ENCODE measurements around the gene WDR18.

WDR18 gene

DNA sequence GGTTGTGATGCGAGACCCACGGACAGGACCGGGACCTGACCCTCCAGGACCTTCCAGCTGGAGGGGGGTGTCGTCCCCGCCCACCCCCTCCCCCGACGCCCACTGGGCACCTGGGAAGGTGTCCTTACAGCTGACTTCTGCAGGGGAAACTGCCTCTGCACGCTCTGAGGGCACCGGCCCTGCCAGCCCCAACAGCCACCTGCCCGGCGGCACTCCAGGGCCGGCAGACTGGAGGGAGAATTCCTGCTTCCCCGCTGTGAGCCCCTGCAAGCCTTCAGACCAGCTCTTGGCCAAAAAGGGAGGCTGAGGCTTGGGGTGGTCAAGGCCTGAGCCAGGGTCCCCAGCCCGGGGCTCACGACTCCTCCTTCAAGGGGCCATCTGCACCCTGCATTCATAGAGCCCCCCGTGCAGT lies 43.5 kb downstream of the WDR18 start:
- Histone ChIP-seq H3K9me3 (ENCODE audit: severe bottlenecking) (no peaks in the 10 kb centered on the region), H3K36me3 (peaks cover 15% of the 10 kb centered on the region), H3K4me3 (ENCODE audit: low read depth, low read length) (peak overlapping the region; percentile 73), H3K27ac (peak overlapping the region; percentile 89), H3K27me3 (ENCODE audit: insufficient read depth, low read depth, severe bottlenecking) (no peaks in the 10 kb centered on the region)
- TF ChIP-seq, protein P1, sequence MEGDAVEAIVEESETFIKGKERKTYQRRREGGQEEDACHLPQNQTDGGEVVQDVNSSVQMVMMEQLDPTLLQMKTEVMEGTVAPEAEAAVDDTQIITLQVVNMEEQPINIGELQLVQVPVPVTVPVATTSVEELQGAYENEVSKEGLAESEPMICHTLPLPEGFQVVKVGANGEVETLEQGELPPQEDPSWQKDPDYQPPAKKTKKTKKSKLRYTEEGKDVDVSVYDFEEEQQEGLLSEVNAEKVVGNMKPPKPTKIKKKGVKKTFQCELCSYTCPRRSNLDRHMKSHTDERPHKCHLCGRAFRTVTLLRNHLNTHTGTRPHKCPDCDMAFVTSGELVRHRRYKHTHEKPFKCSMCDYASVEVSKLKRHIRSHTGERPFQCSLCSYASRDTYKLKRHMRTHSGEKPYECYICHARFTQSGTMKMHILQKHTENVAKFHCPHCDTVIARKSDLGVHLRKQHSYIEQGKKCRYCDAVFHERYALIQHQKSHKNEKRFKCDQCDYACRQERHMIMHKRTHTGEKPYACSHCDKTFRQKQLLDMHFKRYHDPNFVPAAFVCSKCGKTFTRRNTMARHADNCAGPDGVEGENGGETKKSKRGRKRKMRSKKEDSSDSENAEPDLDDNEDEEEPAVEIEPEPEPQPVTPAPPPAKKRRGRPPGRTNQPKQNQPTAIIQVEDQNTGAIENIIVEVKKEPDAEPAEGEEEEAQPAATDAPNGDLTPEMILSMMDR (IDR thresholded peaks at IDR 0.05; ENCODE audit: low read depth, low read length): no peak
- no peak for DNase-seq

DNA sequence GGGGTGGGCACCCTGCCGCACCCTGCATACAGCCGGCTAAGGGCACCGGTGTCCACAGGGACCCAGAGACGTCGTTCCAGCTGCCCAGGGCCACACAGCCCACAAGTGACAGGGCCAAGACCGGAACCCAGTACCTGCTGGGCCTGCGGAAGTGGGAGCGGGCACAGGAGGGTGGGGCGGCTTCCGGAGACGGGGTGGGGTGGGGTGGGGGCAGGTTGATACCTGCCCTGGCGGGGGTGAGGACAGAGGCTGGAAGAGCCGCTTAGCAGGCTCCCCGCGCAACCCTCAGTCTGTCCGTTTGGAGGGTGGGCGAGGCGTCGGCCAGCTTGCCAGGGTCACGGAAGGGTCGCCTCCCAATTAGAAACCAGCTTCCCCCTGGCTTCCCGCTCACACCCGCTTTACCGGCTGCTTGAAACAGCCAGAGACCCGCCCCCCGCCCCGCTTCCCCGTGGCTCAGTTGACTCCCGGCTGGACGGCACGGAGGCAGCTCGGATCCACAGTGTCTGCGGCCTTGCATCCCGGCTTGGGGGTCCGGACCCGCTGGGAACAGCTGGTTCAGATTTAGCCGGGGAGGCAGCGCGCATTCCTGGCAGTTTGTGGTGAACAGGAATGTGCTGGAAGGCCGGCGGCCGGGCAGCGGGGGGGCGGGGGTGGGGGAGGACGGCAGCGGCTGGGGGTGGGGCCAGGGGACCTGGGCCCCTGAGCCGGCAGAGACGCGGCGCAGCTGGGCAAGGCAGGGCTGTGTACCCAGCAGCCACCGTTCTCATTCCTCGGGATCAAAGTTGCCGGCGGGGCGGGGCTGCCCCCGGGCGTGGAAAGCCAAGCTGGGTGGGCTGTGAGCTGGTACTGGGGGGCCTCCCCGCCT lies 44.1 kb downstream of the WDR18 start:
- TF ChIP-seq, protein P1 (IDR thresholded peaks at IDR 0.05; ENCODE audit: low read depth, low read length): no peak
- peak overlapping the region; percentile 89 for H3K27ac ChIP-seq
- H3K36me3 ChIP-seq: peaks cover 21% of the 10 kb centered on the region
- H3K27me3 ChIP-seq (ENCODE audit: insufficient read depth, low read depth, severe bottlenecking): no peaks in the 10 kb centered on the region
- H3K9me3 ChIP-seq (ENCODE audit: severe bottlenecking): no peaks in the 10 kb centered on the region
- peak; percentile 83 for DNase-seq
- H3K4me3 ChIP-seq (ENCODE audit: low read depth, low read length): peak overlapping the region; percentile 73

DNA sequence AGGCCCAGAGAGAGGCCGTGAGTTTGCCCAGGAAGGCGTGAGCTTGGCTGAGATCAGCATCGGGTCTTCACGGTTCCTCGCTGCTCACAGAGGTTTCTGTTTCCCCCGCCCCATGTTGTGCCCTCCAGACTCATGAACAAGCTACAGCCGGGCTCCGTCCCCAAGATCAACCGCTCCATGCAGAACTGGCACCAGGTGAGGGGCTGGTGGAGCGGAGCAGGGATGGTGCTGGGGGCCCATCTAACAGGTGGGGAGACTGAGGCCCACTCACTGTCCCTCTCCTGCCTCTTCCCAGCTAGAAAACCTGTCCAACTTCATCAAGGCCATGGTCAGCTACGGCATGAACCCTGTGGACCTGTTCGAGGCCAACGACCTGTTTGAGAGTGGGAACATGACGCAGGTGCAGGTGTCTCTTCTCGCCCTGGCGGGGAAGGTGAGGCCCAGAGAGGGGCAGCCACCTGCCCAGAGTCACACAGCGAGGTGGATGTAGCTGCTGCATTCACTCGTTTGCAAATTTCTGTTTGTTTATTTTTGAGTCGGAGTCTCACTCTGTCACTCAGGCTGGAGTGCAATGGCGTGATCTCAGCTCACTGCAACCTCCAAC lies 48.2 kb downstream of the WDR18 start:
- TF ChIP-seq, protein P1 (IDR thresholded peaks at IDR 0.05; ENCODE audit: low read depth, low read length): no peak
- Histone ChIP-seq H3K4me3 (ENCODE audit: low read depth, low read length) (no peak overlapping the region), H3K27ac (no peak overlapping the region), H3K36me3 (peaks cover 42% of the 10 kb centered on the region), H3K27me3 (ENCODE audit: insufficient read depth, low read depth, severe bottlenecking) (no peaks in the 10 kb centered on the region), H3K9me3 (ENCODE audit: severe bottlenecking) (no peaks in the 10 kb centered on the region)
- no peak for DNase-seq

DNA sequence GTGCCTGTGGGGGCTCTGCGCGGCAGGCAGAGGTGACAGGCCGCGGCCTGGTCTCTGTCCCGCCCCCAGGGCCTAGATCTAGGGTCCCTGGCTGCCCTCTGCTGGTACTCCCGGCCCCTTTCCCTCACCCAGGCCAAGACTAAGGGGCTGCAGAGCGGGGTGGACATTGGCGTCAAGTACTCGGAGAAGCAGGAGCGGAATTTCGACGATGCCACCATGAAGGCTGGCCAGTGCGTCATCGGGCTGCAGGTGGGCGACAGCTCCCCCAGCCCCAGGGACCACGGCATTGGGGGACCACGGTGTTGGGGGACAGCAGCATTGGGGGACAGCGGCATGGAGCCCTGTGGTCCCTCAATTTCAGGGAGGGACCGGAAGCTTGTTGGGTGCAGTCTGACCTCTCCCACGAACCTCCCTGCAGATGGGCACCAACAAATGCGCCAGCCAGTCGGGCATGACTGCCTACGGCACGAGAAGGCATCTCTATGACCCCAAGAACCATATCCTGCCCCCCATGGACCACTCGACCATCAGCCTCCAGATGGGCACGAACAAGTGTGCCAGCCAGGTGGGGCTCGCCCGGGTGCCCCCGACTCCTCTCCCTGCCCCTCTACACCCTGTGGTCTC lies 52.0 kb downstream of the WDR18 start:
- TF ChIP-seq, protein P1 (IDR thresholded peaks at IDR 0.05; ENCODE audit: low read depth, low read length): peak; percentile 35; the same call in 1 of the 2 replicates
- H3K27me3 ChIP-seq (ENCODE audit: insufficient read depth, low read depth, severe bottlenecking): no peaks in the 10 kb centered on the region
- DNase-seq: no peak
- no peaks in the 10 kb centered on the region for H3K9me3 ChIP-seq (ENCODE audit: severe bottlenecking)
- H3K4me3 ChIP-seq (ENCODE audit: low read depth, low read length): no peak overlapping the region
- peaks cover 47% of the 10 kb centered on the region for H3K36me3 ChIP-seq
- no peak overlapping the region for H3K27ac ChIP-seq

DNA sequence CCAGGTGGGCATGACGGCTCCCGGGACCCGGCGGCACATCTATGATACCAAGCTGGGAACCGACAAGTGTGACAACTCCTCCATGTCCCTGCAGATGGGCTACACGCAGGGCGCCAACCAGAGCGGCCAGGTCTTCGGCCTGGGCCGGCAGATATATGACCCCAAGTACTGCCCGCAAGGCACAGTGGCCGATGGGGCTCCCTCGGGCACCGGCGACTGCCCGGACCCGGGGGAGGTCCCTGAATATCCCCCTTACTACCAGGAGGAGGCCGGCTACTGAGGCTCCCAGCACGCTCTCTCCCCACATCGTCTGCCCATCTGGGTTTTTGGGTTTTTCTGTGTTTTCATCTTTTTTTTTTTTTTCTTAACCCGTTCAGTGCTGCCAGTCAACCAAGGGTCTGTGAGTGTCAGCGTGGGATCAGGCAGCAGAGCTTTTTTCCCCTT lies 53.5 kb downstream of the WDR18 start:
- no peaks in the 10 kb centered on the region for H3K9me3 ChIP-seq (ENCODE audit: severe bottlenecking)
- TF ChIP-seq, protein P1 (IDR thresholded peaks at IDR 0.05; ENCODE audit: low read depth, low read length): no peak
- no peak overlapping the region for H3K27ac ChIP-seq
- DNase-seq: no peak
- H3K27me3 ChIP-seq (ENCODE audit: insufficient read depth, low read depth, severe bottlenecking): no peaks in the 10 kb centered on the region
- peaks cover 48% of the 10 kb centered on the region for H3K36me3 ChIP-seq
- no peak overlapping the region for H3K4me3 ChIP-seq (ENCODE audit: low read depth, low read length)

All from WERI-Rb-1 (cell line).